Measurements from ENCODE around the gene CDSN. TPM values are rescaled to one million over a fixed set of nuclear protein-coding genes. Genes with fewer than 3 reads are reported as not detected.

CDSN gene
- total RNA-seq, 1 donor from 2014 or later: not detected

DNA sequence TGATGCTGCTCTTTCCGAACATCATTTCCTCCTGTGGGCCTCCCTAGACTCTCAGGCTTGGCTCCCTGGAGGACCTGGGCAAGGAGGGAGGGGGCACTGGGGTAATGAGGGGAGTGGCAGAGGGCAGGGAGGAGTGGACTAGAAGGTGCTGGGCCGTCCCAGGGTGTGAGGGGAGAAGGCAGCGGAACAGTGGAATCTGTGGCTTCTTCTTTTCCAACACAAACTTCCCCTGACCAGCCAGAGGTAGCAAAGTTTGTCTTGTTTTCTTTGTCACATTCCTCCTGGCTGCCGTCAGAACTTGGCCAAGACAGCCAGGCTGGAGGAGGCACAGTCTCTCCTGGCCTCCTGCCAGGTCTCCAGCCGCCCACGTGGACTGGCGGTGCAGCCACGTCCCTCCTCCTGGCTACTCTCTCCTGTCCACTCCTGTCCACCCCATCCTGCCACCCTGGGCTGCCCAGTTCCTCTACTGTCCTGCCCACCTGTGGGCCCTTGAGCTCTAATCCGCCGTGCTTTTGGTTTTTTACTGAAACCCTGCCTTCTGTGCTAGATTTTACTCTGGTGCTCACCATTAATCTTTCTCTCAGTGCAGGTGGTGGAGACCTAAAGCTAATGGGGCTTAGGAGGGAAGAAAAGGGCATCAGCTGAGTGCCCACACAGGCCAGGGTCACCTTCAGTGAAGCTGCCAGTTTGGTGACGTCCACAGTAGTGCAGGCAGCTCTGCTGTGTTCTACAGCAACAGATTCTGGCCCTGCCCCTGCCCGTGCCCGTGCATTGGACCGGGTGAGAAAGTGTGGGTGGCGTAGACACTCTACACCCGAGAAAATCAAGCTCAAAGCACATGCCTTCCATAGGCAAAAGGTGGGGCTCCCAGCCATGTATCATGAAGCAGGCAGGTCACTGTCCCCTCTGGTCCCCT lies 2.8 kb upstream of the CDSN start:
- intact Hi-C loops (cut with DNase I): no loop called here
- DNase-seq (ENCODE audit: low spot score): peak; percentile 91

DNA sequence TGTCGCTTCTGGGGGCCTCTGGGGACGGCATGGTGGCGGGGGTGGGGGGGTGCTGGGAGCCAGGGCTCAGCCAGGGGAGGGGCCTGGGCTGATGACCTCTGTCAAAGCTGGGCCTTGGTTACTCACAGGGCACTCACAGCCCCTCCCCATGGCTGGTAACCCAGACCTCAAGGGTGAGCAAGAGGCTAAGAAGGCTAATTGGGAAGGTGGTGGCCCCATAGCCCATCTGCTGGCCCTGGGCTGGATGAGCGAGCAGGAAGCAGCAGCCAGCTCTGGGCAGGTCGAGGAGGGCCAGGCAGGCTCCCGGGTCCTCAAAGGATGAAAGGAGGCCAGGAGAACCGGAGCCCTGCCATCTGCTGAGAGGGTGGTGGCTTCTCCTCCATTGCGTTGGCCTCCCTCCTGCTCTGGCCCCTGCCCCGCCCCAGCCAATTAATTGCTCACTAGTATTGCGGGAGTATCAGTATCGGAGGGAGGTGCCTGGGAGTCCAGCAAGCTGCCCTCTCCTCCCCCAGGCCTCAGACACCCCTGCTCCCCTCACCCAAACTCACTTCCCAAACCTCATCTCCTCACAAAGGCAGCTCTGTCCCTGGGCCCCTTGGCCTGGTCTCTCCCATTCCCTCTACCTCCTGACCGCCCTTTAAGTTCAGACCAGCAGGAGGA lies 1.0 kb upstream of the CDSN start:
- intact Hi-C loops (cut with DNase I): no loop called here
- DNase-seq (ENCODE audit: low spot score): peak; percentile 61

DNA sequence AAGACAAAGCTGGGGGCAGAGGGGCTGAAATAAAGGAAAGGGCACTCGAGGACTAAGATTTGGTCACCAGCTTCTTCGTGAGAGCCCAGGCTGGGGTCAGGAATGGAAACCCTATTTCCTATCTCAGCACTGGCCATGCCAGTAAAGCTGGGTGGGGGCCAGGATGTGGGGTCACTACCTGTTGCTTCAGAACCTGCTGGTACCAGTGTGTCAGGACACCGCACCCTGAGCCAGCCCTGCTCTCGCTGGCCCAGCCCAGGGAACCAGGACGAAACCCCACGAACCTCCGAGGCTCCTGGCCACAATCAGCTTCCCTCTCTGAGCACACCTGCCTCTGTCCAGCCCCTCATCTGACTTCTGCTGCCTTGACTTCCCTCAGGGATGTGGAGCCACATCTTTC lies 2.1 kb downstream of the CDSN start:
- intact Hi-C loops (cut with DNase I): no loop called here
- DNase-seq (ENCODE audit: low spot score): peak; percentile 63

DNA sequence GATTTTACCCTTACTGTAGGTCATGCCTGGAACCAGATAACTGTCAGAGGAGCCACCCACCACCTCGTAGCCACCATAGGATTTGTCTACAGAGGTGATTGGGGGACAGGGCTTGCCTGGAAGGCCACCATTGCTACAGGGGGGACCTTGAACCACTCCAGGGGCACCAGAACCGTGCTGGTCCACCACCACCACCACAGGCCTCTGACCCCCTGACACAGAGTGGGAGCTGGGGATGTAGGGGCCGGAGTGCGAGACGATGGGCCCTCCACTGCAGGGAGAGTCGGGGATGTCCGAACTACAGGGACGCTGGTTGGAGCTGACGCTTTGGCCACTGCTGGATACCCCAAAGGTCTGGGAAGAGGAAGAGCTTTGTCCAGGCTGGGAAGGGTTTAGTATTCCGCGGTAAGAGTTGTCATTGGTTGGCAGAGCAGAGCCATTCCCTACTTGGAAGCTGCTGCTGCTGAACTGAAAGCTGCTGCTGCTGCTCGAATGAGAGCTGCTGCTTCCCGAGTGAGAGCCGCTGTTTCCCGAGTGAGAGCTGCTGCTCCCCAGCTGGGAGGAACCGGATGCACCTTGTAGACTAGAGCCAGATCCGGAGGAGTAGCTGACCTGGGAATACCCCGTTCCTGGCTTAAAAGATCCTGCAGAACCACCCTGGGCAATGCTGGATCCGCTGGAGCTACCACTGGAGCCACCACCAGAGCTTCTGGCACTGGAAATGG lies 3.4 kb downstream of the CDSN start:
- peak; percentile 70 for DNase-seq (ENCODE audit: low spot score)
- intact Hi-C loops (cut with DNase I): no loop called here

DNA sequence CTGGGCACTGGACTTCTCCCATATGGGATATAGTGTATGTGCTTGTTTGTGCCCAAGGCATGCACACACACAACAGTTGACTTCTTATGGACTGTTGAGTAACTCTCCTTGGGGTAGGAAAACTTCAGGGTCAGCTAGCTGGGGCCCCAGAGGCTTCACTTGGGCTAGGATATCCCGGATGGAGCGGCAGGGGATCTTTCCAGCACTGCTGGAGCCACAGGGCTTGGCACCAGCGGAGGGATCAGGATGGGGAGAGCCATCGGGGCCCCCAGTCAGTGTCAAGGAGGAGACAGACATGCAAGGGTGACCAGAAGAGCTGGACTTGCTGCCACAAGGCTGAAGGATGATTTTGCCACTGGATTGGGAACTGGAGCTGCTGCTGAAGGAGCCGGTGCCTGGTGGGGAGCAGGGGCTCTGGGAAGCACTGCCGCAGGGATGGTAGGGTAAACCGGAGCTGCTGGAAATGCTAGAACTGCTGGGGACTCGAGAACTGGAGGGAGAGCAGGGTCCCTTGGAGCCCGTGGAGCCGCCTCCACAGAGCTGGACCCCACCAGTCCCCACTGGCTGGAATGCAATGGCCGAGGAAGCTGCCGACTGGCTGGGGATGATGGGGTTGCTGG lies 4.2 kb downstream of the CDSN start:
- intact Hi-C loops (cut with DNase I): no loop called here
- peak; percentile 66 for DNase-seq (ENCODE audit: low spot score)

DNA sequence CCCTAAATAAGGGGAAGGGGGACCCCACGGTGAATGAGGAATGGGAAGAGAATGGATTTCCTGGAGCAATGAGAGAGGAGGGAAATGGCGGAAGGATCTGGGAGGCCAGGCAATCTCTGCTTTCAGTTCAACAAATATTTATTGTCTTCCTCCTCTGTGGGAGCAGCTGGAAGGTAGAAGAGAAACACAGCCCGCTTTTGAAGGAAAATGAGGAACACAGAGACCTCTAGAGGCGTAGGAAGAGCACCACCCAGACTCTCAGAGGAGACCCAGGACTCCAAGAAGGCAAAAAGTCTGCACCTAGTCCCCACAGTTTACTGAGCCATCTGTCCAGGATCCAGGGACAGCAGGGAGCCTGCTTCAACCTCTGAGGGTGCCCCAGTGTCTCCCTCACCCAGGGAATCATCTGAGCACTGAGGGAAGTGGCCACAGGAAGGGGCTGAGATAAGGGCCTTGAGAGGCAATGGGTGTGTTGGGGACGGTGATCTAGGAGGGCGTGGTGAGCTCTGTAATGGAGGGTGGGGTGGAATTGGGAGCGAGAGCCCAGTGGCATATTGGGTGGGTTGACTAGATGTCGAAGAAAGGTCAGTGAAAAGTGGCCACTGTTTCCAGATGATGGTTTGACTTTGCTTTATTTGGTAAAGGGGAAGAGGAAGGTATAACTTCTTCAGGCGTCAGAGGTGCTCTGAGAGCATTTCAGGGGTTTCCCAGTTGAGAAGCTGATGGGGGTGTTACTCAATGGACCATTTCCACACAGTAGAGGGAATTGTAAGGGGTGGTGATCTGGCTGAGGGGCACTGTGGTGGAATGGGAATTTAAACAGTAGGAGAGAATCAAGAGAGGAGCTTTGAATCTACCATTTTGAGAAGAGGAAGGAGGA lies 5.0 kb downstream of the CDSN start:
- intact Hi-C loops (cut with DNase I): no loop called here
- DNase-seq (ENCODE audit: low spot score): peak; percentile 54

DNA sequence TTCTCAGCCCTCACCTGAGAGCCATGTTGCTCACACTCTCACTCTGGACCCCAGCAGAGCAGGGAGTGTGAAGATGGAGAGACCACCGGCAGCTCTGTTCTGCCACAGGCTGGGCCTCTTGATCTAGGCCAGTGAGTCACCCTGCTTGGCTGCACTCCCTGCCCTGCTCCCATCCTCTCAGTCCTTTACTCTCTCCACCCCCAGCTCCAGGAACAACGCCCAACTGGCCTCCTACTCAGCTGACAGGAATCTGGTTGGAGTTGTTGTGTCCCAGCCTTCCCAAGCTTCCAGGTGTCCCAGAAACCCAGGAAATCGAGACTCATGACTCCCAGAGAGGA lies 5.7 kb downstream of the CDSN start, which contains the start of gene PSORS1C1:
Gene PSORS1C1, plus strand, starts transcription at position 260 of the 338 bp plus-strand sequence. CDS start 14,833 bp downstream, outside the sequence.
- peak; percentile 91 for DNase-seq (ENCODE audit: low spot score)
- intact Hi-C loops (cut with DNase I): no loop called here

DNA sequence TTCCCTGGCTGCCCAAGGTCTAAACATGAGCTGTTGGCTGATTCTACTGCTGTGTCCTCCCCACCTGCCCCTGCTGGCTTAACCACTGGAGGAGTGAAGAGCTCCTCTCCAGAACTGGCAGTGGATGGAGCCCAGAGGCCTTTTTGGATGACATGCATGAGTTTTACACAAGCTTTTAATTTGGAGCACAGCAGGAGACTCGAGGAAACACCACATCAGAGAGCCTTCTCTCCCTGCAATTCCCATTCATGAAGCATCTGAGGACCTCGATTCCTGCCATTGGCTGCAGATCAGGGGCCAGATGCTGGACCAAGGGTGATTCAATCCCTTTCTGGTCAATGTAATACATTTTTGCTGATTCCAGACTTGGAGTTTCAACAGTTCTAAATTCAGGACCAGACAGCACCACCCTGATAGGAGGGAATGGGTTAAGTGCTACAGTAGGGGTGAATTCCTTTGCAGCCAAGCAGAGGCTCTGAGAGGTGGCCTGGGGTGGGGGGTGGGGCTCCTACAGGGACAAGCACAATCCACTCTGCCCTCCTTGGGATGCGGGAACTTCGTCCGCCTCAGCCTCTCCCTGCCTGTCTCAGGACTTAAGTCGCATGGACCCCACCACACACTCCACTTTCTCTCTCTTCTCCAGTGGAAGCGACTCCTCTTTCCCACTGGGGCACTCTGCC lies 6.2 kb downstream of the CDSN start:
- intact Hi-C loops (cut with DNase I): no loop called here
- DNase-seq (ENCODE audit: low spot score): no peak

DNA sequence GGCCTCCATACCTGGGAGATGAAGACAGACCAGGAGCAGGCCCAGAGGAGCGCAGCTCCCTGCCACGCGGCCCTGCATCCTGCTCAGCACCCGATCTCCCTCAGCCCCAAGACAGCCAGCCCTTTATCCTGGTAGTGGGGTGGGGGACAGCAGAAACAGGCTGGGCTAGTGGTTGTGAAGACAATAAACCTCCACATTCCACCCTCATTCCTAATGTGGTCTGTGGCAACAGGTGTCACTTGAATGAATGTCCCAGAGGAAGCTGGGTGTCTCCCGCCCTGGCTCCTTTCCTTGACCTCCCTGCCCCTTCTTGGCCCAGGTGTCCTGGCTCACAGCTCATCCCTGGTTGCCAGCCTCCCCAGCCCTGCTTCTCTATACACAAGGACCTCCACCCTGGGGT lies 7.8 kb downstream of the CDSN start, which contains the start of gene C6orf15:
Gene C6orf15, minus strand, starts transcription at position 98 of the 400 bp plus-strand sequence. Its CDS starts 20 bp downstream, at position 78.
- DNase-seq (ENCODE audit: low spot score): no peak

DNA sequence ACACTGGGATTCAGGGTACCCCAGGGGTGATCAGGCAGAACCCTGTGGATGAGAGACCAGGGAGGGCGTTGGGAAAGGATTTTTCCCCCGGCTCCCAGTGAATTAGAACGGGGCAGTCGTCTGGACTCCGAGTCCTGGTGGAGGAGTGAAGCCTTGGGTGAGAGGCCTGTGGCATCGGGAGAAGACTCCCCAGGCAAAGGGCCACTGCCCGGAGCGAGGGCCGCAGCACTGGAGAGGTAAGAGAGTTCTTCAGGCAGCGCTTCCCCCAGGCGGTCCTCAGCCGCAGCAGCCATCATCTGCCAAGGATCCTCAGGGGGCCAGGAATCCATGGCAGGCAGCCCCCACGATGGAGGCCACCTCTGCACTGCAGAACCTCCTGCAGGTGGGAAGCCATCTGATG lies 8.5 kb downstream of the CDSN start:
- intact Hi-C loops (cut with DNase I): no loop called here
- no peak for DNase-seq (ENCODE audit: low spot score)

More for the DNA sequence above, 7.8 kb downstream of the CDSN start, which contains the start of gene C6orf15:
- intact Hi-C loops (cut with DNase I): no loop called here

DNA sequence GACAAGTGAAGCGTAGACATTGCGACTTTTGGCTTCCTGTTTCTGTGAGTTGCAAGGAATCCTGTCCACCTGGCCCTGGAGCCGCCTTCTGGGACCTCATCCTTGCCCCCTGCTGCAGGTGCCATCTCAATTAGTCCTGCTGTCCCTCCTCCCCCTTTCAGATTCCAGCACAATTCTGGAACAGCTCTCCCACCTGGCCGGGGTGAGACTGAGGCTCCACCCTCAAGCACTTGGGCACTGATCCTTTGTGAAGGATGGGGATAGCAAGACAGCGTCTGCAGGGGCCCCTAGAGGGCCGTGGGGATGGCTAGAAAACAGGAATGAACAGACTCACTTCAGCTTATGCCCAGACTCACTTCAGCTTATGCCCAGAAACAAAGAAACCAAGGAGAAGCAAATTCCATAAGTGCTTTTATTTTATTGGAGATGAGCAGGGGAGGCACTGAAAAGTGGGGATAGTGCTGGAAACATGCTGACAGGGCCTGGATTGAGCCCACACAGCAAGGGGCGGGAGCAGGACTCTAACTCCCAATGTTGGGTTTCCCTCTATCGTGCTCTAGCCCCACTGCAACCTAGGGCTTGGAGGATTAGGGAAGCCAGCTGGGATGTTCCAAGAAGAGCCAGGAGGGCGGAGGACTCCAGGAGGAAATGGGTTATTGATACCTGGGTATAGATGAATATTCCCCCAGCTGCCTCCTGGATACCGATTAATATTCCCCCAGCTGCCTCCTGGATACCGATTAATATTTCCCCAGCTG lies 9.2 kb downstream of the CDSN start:
- intact Hi-C loops (cut with DNase I): no loop called here
- no peak for DNase-seq (ENCODE audit: low spot score)

DNA sequence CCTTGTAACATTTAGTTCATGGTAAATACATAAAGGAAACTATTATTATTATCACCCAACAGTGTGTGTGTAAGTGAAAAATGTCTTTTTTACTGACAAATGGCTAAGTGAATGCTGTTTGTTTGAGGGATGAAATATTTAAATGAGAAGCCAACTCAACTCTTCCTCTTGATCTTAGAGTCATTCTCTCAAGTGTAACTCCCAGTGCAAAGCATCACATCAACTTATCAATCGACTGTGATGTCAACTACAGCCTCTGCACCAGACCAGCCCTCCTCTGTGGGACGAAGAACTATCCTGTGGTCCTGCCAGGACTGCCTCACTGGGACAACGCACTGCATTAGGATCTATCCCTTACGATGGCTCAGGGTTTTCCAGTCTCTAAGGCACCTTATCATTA lies 13.2 kb downstream of the CDSN start:
- intact Hi-C loops (cut with DNase I): no loop called here
- no peak for DNase-seq (ENCODE audit: low spot score)

DNA sequence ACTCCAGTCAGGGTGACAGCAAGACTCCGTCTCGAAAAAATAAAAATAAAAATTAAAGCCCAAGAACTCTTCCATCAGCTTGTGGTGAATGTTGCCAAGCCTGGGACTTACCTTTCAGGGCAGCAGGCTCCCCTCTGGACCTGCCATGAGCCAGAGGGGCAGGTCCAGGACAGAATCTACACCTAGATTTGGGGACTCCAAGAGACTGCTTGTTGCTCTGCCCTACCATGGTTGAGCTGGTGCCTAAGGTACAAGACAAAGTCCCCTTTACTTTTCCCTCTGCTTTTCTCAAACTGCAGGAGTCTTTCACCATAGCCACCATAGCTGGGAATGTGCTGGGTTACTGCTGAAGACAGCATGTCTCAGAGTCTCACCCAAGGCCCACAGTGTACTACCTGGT lies 17.1 kb downstream of the CDSN start:
- DNase-seq (ENCODE audit: low spot score): no peak
- intact Hi-C loops (cut with DNase I): no loop called here

DNA sequence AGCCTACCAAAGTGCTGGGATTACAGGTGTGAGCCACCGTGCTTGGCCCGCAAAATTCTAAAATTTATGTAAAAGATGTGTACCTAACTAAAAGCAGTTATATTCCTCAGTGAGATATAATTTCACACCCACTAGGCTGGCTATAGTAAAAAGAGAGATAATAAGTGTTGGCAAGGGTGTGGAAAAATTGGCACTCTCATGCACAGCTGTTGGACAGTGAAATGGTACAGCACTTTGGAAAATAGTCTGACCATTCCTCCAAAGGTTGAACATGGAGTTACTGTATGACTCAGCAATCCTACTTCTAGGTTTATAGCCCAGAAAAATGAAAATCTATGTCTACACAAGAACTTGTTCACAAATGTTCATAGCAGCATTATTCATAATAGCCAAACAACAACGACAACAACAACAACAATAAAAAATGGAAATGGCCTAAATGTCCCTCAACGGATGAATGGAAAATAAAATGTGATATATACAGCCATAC lies 21.8 kb downstream of the CDSN start:
- DNase-seq (ENCODE audit: low spot score): no peak
- intact Hi-C loops (cut with DNase I): no loop called here

DNA sequence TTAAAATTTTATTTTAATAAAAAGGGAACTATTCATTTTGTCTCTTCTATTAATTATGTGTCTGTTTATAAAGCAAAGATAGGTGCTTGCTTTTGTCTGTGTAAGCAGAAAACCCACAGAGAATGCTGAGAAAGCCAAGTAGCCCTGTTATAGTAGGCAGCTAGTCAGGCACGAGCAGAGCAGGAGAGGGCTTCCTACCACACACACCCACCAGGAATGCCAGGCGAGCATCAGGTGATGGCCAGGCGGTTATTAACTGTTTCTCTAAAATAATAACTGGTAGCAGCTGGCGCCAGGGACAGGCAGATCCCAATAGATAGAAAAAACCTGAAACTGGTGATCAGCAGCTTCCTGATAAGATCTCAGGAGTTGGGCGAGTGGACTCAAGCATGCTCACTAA lies 23.6 kb downstream of the CDSN start:
- no peak for DNase-seq (ENCODE audit: low spot score)
- intact Hi-C loops (cut with DNase I): no loop called here

DNA sequence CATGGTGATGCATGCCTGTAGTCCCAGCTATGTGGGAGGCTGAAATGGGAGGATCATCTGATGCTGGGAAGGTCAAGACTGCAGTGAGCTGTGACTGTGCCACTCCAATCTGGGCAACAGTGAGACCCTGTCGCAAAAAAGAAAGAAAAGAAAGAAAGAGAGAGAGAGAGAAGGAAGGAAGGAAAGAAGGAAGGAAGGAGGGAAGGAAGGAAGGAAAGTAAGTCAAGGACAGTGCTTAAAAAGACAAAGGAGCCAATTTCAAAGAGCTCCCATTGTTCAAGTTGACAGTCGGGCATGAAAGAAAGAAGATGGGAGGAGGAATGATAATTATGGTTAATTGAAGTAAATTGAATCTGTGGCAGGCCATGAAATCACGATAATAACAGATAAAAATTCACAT lies 24.0 kb downstream of the CDSN start:
- no peak for DNase-seq (ENCODE audit: low spot score)
- intact Hi-C loops (cut with DNase I): no loop called here

DNA sequence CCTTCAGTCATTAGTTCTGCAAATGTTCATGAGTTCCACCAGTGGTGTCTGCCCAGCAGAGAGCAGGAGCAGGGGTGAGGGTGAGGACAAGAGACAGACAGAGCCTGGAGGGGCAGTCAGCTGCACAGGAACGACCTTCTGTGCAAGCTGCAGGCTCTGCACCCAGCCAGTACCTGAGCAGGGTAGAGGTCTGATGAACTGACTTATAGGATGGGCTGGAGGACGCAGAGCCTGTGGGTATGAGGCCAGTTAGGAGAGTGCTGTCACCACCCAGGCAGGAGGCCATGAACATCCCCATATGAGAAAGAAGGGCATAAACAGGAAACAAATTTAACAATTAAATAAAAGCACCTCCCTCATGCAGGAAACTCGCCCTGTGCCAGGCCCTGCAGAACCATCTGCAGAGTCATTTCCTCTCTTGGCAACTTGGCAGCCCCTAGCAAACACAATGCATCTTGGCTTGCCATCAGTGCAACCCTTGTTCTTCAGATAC lies 25.8 kb downstream of the CDSN start:
- intact Hi-C loops (cut with DNase I): loop anchor here (5.0 kb wide), 1 partner anchor 33 kb away; no protein-coding TSS in a partner anchor
- DNase-seq (ENCODE audit: low spot score): no peak

Measured in cardiac septum (tissue), 1 donor.